Liver (tissue), 9 donors: Measurements from ENCODE around the gene PTPRD. TPM values are rescaled to one million over a fixed set of nuclear protein-coding genes. Genes with fewer than 3 reads are reported as not detected.

ENCODE experiments used
- DNase-seq: peaks from one replicate; pipeline ENCODE4 v3.0.0-alpha.2; 2017; ENCODE audit warnings: low spot score
- H3K27ac ChIP-seq, 2 donors: one replicate each; pipeline ENCODE4 v1.7.0; 2013; ENCODE audit warnings: inconsistent platforms in 2 of 2, low read length in 2 of 2, control low read depth in 1 of 2, low read depth in 1 of 2, mild to moderate bottlenecking in 1 of 2
- H3K27me3 ChIP-seq, 4 donors: one replicate each; pipeline versions ENCODE4 v1.6.1 to v1.7.0; 2013; ENCODE audit warnings: low read length in 3 of 4, inconsistent platforms in 1 of 4, mild to moderate bottlenecking in 1 of 4, moderate library complexity in 1 of 4; ENCODE audit not compliant: control insufficient read depth in 4 of 4, insufficient read depth in 4 of 4
- H3K36me3 ChIP-seq, 4 donors: one replicate each; pipeline versions ENCODE4 v1.6.1 to v1.7.0; 2013; ENCODE audit warnings: low read length in 3 of 4, mild to moderate bottlenecking in 3 of 4, low read depth in 1 of 4, moderate library complexity in 1 of 4; ENCODE audit not compliant: control insufficient read depth in 4 of 4, insufficient read depth in 3 of 4
- H3K4me1 ChIP-seq, 4 donors: one replicate each; pipeline versions ENCODE4 v1.6.1 to v1.7.0; 2013; ENCODE audit warnings: low read length in 3 of 4, mild to moderate bottlenecking in 3 of 4, moderate library complexity in 1 of 4; ENCODE audit not compliant: control insufficient read depth in 4 of 4, insufficient read depth in 4 of 4
- H3K4me3 ChIP-seq, 3 donors: one replicate each; pipeline versions ENCODE4 v1.6.1 to v1.7.0; 2013; ENCODE audit warnings: low read length in 3 of 3, control low read depth in 1 of 3, low read depth in 1 of 3, mild to moderate bottlenecking in 1 of 3
- H3K9ac ChIP-seq, 2 donors: one replicate each; pipeline ENCODE4 v1.7.0; 2013; ENCODE audit warnings: low read length in 2 of 2, mild to moderate bottlenecking in 2 of 2, moderate library complexity in 2 of 2, control low read depth in 1 of 2, low read depth in 1 of 2
- H3K9me3 ChIP-seq, 4 donors: one replicate each; pipeline versions ENCODE4 v1.6.1 to v1.7.0; 2013; ENCODE audit warnings: low read length in 3 of 4; ENCODE audit not compliant: control insufficient read depth in 4 of 4
- EGR1 ChIP-seq, 2 donors: IDR thresholded peaks; 2 replicates each; pipeline ENCODE4 v1.6.1; 2016 to 2018; ENCODE audit warnings: antibody characterized with exemption in 2 of 2, low read depth in 2 of 2
- FOXA1 ChIP-seq: IDR thresholded peaks from 2 replicates; pipeline ENCODE4 v1.6.1; 2016; ENCODE audit warnings: antibody characterized with exemption
- FOXA2 ChIP-seq: IDR thresholded peaks from 2 replicates; pipeline ENCODE4 v1.6.1; 2016; ENCODE audit warnings: antibody characterized with exemption
- GABPA ChIP-seq, 2 donors: IDR thresholded peaks in 1 of 2; conservative IDR thresholded peaks in 1 of 2; 2 replicates each; pipeline ENCODE4 v1.6.1; 2016; ENCODE audit warnings: antibody characterized with exemption in 2 of 2, mild to moderate bottlenecking in 1 of 2, moderate library complexity in 1 of 2
- HNF4A ChIP-seq, 2 donors: conservative IDR thresholded peaks; 2 replicates each; pipeline ENCODE4 v1.6.1; 2016; ENCODE audit warnings: antibody characterized with exemption in 2 of 2, mild to moderate bottlenecking in 2 of 2
- HNF4G ChIP-seq: IDR thresholded peaks from 2 replicates; pipeline ENCODE4 v1.6.1; 2016; ENCODE audit warnings: antibody characterized with exemption
- JUND ChIP-seq, 2 donors: IDR thresholded peaks; 2 replicates each; pipeline ENCODE4 v1.6.1; 2016; ENCODE audit warnings: antibody characterized with exemption in 2 of 2
- NR2F2 ChIP-seq: IDR thresholded peaks from 2 replicates; pipeline ENCODE4 v1.6.1; 2016; ENCODE audit warnings: antibody characterized with exemption
- RAD21 ChIP-seq, 2 donors: IDR thresholded peaks; 2 replicates each; pipeline ENCODE4 v1.6.1; 2016; ENCODE audit warnings: antibody characterized with exemption in 2 of 2, mild to moderate bottlenecking in 2 of 2
- RXRA ChIP-seq, 2 donors: IDR thresholded peaks; 2 replicates each; pipeline ENCODE4 v1.6.1; 2017 to 2018; ENCODE audit warnings: antibody characterized with exemption in 2 of 2, mild to moderate bottlenecking in 1 of 2
- SP1 ChIP-seq: IDR thresholded peaks from 2 replicates; pipeline ENCODE4 v1.6.1; 2018; ENCODE audit warnings: antibody characterized with exemption, mild to moderate bottlenecking
- YY1 ChIP-seq: IDR thresholded peaks from 2 replicates; pipeline ENCODE4 v1.6.1; 2016; ENCODE audit warnings: antibody characterized with exemption, mild to moderate bottlenecking
- WGBS: extraction: QIAGEN DNeasy Blood & Tissue Kit; methylation state at CpG from one replicate; pipeline ENCODE4 v1.1.7; 2013; 5-methylcytosine and 5-hydroxymethylcytosine counted together
- polyA plus RNA-seq, 2 donors: library from polyadenylated mRNA; stranded (reverse) in 1 of 2; unstranded in 1 of 2; fragments of 200-250 nt in 1 of 2; fragments of >200 nt in 1 of 2; fragmentation: Nextera tagmentation in 1 of 2; extraction: Ambion mirVana in 1 of 2; gene quantifications; one replicate each; pipeline versions ENCODE4 v1.2.1 to v1.2.3, GENCODE V29; 2013 to 2015
- total RNA-seq, 2 donors: library from RNA; depleted of rRNA; stranded (reverse); fragments of >200 nt; gene quantifications; one replicate each; pipeline ENCODE4 v1.2.3, GENCODE V29; 2014
- TF ChIP-seq, protein P1 (sequence below): IDR thresholded peaks from 2 replicates; pipeline ENCODE4 v1.6.1; 2016; ENCODE audit warnings: antibody characterized with exemption
- TF ChIP-seq, protein P2 (sequence below): fragments of 150-350 bp; IDR thresholded peaks from 2 replicates; pipeline ENCODE4 v1.5.1; 2017; ENCODE audit warnings: improper control_type of control experiment, low read depth, low read length; ENCODE audit not compliant: missing input control
- TF ChIP-seq, protein P3 (sequence below): IDR thresholded peaks from 2 replicates; pipeline ENCODE4 v1.6.1; 2016; ENCODE audit warnings: antibody characterized with exemption
- TF ChIP-seq, protein P4 (sequence below): IDR thresholded peaks from 2 replicates; pipeline ENCODE4 v1.6.1; 2016; ENCODE audit warnings: antibody characterized with exemption
- TF ChIP-seq, protein P5 (sequence below): IDR thresholded peaks from 2 replicates; pipeline ENCODE4 v1.6.1; 2016; ENCODE audit warnings: antibody characterized with exemption, mild to moderate bottlenecking
- donor health status: healthy.
- donor health status: healthy.
- donor health status: healthy.
- donor health status: healthy.
- donor health status: healthy.

The PTPRD gene
- total and polyA plus RNA-seq, 4 donors: 0.78 to 34.2 (median 4.7) TPM

GRCh38 chr9:8844549-8844948 lies 1768.3 kb downstream of the PTPRD start:
- no peaks in the 10 kb centered on the region for H3K36me3 ChIP-seq
- no peaks in the 10 kb centered on the region for H3K4me1 ChIP-seq
- H3K9me3 ChIP-seq: no peaks in the 10 kb centered on the region
- DNase-seq: no peak
- TF ChIP-seq HNF4A (conservative IDR thresholded peaks at IDR 0.05) (no peak), NR2F2 (no peak), GABPA (IDR thresholded peaks at IDR 0.05 in 1 of 2, conservative IDR thresholded peaks at IDR 0.05 in 1 of 2) (no peak), FOXA1 (no peak), FOXA2 (no peak), JUND (IDR thresholded peaks at IDR 0.05) (no peak), RXRA (IDR thresholded peaks at IDR 0.05) (no peak), HNF4G (no peak), YY1 (no peak), SP1 (no peak)
- TF ChIP-seq, protein P1, sequence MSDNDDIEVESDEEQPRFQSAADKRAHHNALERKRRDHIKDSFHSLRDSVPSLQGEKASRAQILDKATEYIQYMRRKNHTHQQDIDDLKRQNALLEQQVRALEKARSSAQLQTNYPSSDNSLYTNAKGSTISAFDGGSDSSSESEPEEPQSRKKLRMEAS: no peak
- TF ChIP-seq, protein P2, sequence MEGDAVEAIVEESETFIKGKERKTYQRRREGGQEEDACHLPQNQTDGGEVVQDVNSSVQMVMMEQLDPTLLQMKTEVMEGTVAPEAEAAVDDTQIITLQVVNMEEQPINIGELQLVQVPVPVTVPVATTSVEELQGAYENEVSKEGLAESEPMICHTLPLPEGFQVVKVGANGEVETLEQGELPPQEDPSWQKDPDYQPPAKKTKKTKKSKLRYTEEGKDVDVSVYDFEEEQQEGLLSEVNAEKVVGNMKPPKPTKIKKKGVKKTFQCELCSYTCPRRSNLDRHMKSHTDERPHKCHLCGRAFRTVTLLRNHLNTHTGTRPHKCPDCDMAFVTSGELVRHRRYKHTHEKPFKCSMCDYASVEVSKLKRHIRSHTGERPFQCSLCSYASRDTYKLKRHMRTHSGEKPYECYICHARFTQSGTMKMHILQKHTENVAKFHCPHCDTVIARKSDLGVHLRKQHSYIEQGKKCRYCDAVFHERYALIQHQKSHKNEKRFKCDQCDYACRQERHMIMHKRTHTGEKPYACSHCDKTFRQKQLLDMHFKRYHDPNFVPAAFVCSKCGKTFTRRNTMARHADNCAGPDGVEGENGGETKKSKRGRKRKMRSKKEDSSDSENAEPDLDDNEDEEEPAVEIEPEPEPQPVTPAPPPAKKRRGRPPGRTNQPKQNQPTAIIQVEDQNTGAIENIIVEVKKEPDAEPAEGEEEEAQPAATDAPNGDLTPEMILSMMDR: no peak
- TF ChIP-seq, protein P3, sequence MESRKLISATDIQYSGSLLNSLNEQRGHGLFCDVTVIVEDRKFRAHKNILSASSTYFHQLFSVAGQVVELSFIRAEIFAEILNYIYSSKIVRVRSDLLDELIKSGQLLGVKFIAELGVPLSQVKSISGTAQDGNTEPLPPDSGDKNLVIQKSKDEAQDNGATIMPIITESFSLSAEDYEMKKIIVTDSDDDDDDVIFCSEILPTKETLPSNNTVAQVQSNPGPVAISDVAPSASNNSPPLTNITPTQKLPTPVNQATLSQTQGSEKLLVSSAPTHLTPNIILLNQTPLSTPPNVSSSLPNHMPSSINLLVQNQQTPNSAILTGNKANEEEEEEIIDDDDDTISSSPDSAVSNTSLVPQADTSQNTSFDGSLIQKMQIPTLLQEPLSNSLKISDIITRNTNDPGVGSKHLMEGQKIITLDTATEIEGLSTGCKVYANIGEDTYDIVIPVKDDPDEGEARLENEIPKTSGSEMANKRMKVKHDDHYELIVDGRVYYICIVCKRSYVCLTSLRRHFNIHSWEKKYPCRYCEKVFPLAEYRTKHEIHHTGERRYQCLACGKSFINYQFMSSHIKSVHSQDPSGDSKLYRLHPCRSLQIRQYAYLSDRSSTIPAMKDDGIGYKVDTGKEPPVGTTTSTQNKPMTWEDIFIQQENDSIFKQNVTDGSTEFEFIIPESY: no peak
- TF ChIP-seq, protein P4, sequence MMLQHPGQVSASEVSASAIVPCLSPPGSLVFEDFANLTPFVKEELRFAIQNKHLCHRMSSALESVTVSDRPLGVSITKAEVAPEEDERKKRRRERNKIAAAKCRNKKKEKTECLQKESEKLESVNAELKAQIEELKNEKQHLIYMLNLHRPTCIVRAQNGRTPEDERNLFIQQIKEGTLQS: no peak
- H3K9ac ChIP-seq: no peak overlapping the region
- no peak overlapping the region for H3K4me3 ChIP-seq
- no peak overlapping the region for H3K27ac ChIP-seq
- H3K27me3 ChIP-seq: no peaks in the 10 kb centered on the region

- Histone ChIP-seq H3K4me3 (no peak overlapping the region), H3K4me1 (no peaks in the 10 kb centered on the region), H3K9me3 (no peaks in the 10 kb centered on the region), H3K27me3 (no peaks in the 10 kb centered on the region), H3K27ac (no peak overlapping the region), H3K36me3 (no peaks in the 10 kb centered on the region), H3K9ac (no peak overlapping the region)
- TF ChIP-seq, protein P4: no peak
- no peak for TF ChIP-seq NR2F2
- no peak for TF ChIP-seq RXRA (IDR thresholded peaks at IDR 0.05)
- no peak for TF ChIP-seq YY1
- TF ChIP-seq, protein P2: no peak
- no peak for TF ChIP-seq EGR1 (IDR thresholded peaks at IDR 0.05; ENCODE audit: low read depth in 2 of 2)
- TF ChIP-seq, protein P5, sequence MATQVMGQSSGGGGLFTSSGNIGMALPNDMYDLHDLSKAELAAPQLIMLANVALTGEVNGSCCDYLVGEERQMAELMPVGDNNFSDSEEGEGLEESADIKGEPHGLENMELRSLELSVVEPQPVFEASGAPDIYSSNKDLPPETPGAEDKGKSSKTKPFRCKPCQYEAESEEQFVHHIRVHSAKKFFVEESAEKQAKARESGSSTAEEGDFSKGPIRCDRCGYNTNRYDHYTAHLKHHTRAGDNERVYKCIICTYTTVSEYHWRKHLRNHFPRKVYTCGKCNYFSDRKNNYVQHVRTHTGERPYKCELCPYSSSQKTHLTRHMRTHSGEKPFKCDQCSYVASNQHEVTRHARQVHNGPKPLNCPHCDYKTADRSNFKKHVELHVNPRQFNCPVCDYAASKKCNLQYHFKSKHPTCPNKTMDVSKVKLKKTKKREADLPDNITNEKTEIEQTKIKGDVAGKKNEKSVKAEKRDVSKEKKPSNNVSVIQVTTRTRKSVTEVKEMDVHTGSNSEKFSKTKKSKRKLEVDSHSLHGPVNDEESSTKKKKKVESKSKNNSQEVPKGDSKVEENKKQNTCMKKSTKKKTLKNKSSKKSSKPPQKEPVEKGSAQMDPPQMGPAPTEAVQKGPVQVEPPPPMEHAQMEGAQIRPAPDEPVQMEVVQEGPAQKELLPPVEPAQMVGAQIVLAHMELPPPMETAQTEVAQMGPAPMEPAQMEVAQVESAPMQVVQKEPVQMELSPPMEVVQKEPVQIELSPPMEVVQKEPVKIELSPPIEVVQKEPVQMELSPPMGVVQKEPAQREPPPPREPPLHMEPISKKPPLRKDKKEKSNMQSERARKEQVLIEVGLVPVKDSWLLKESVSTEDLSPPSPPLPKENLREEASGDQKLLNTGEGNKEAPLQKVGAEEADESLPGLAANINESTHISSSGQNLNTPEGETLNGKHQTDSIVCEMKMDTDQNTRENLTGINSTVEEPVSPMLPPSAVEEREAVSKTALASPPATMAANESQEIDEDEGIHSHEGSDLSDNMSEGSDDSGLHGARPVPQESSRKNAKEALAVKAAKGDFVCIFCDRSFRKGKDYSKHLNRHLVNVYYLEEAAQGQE: no peak
- TF ChIP-seq RAD21 (IDR thresholded peaks at IDR 0.05): no peak
- TF ChIP-seq GABPA (IDR thresholded peaks at IDR 0.05 in 1 of 2, conservative IDR thresholded peaks at IDR 0.05 in 1 of 2): no peak
- no peak for TF ChIP-seq HNF4A (conservative IDR thresholded peaks at IDR 0.05)
- no peak for TF ChIP-seq JUND (IDR thresholded peaks at IDR 0.05)
- no peak for TF ChIP-seq HNF4G
- TF ChIP-seq FOXA1: no peak
- TF ChIP-seq, protein P1: no peak
- WGBS: 93% methylated on average over 5 of the region's 5 CpGs
- no peak for DNase-seq
Measured at GRCh38 chr9:8842402-8843193, 1770.2 kb downstream of the PTPRD start.
